DND-41 (cell line): ENCODE data around the gene DUSP15.

Experiments
- ATAC-seq: fragments of 200-7000 bp; cut with Tn5 transposase; 3 replicates; pipeline ENCODE4 v1.9.1; 2021; ENCODE audit warnings: low read depth; ENCODE audit not compliant: insufficient read depth
- DNase-seq: peaks from one replicate; pipeline ENCODE4 v3.0.0-alpha.2; 2020
- H2AFZ ChIP-seq: 2 replicates; pipeline ENCODE4 v1.6.0; 2012; ENCODE audit warnings: low read depth, low read length
- H3K27ac ChIP-seq: 2 replicates; pipeline ENCODE4 v1.5.1; 2012; ENCODE audit warnings: low read length, inconsistent platforms
- H3K27me3 ChIP-seq: fragments of 200-600 bp; sonication (generic); 2 replicates; pipeline ENCODE4 v1.6.0; 2012; ENCODE audit warnings: low read length, mild to moderate bottlenecking, inconsistent platforms; ENCODE audit not compliant: insufficient read depth, poor library complexity
- H3K36me3 ChIP-seq: 2 replicates; pipeline ENCODE4 v1.5.1; 2012; ENCODE audit warnings: low read length, inconsistent platforms; ENCODE audit not compliant: insufficient read depth
- H3K4me1 ChIP-seq: 2 replicates; pipeline ENCODE4 v1.5.1; 2012; ENCODE audit warnings: mild to moderate bottlenecking, low read length; ENCODE audit not compliant: insufficient read depth
- H3K4me2 ChIP-seq: 2 replicates; pipeline ENCODE4 v1.6.0; 2012; ENCODE audit warnings: mild to moderate bottlenecking, moderate library complexity, low read length, inconsistent platforms; ENCODE audit not compliant: insufficient read depth
- H3K4me3 ChIP-seq, 2 experiments: fragments of 200-600 bp in 1 of 2; shearing (Covaris generic) in 1 of 2; 2 replicates each; pipeline ENCODE4 v1.5.1; 2012 to 2016; ENCODE audit warnings: inconsistent platforms in 2 of 2, low read length in 2 of 2, mild to moderate bottlenecking in 2 of 2, low read depth in 1 of 2, moderate library complexity in 1 of 2
- H3K79me2 ChIP-seq: 2 replicates; pipeline ENCODE4 v1.6.0; 2012; ENCODE audit warnings: low read length, inconsistent platforms; ENCODE audit not compliant: insufficient read depth
- H3K9ac ChIP-seq: 2 replicates; pipeline ENCODE4 v1.6.0; 2012; ENCODE audit warnings: low read depth, mild to moderate bottlenecking, inconsistent platforms, low read length, moderate library complexity
- H3K9me3 ChIP-seq: 2 replicates; pipeline ENCODE4 v1.5.1; 2012; ENCODE audit warnings: low read length, moderate library complexity, mild to moderate bottlenecking, inconsistent platforms; ENCODE audit not compliant: insufficient read depth, severe bottlenecking
- H4K20me1 ChIP-seq: 2 replicates; pipeline ENCODE4 v1.6.0; 2012; ENCODE audit warnings: low read length; ENCODE audit not compliant: insufficient read depth
- CTCF ChIP-seq: IDR thresholded peaks from 2 replicates; pipeline ENCODE4 v1.5.1; 2012; ENCODE audit warnings: borderline replicate concordance, low read length, moderate library complexity, mild to moderate bottlenecking; ENCODE audit not compliant: poor library complexity, severe bottlenecking; ENCODE audit errors: extremely low read depth
- EZH2 ChIP-seq: IDR thresholded peaks from 3 replicates; pipeline ENCODE4 v1.6.1; 2012; ENCODE audit warnings: borderline replicate concordance, low read depth, mild to moderate bottlenecking, moderate library complexity, low read length, inconsistent platforms; ENCODE audit not compliant: severe bottlenecking

Gene DUSP15

DNA sequence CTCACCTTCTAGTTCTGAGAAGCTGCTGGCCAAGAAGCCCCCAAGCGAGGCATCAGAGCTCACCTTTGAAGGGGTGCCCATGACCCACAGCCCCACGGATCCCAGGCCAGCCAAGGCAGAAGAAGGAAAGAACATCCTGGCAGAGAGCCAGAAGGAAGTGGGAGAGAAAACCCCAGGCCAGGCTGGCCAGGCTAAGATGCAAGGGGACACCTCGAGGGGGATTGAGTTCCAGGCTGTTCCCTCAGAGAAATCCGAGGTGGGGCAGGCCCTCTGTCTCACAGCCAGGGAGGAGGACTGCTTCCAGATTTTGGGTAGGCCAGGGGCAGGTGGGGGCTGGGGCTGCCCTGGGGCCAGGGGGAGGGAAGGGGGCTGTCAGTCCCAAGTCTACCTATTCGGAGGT is 48.9 kb downstream of the DUSP15 start:
- Histone ChIP-seq H3K4me1 (peaks cover 9% of the 10 kb centered on the region), H3K36me3 (no peaks in the 10 kb centered on the region), H3K4me2 (no peak overlapping the region), H3K79me2 (no peaks in the 10 kb centered on the region), H3K9me3 (no peaks in the 10 kb centered on the region), H4K20me1 (no peaks in the 10 kb centered on the region), H3K27ac (no peak overlapping the region), H3K27me3 (no peaks in the 10 kb centered on the region), H2AFZ (no peak overlapping the region), H3K4me3 (no peak overlapping the region), H3K9ac (no peak overlapping the region)
- TF ChIP-seq EZH2 (no peak), CTCF (no peak)
- DNase-seq (no peak), ATAC-seq (no peak)

DNA sequence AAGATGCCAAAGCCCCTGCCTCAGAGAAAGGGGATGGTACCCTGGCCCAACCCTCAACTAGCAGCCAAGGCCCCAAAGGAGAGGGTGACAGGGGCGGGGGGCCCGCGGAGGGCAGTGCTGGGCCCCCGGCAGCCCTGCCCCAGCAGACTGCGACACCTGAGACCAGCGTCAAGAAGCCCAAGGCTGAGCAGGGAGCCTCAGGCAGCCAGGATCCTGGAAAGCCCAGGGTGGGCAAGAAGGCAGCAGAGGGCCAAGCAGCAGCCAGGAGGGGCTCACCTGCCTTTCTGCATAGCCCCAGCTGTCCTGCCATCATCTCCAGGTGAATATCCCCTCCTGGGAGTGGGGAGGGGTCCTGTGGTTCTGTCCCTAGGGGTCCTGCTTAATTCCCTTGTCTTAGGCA is 50.1 kb downstream of the DUSP15 start:
- no peak for ATAC-seq
- peaks cover 9% of the 10 kb centered on the region for H3K4me1 ChIP-seq
- TF ChIP-seq EZH2 (no peak), CTCF (no peak)
- no peaks in the 10 kb centered on the region for H3K9me3 ChIP-seq
- no peak overlapping the region for H3K27ac ChIP-seq
- no peak overlapping the region for H2AFZ ChIP-seq
- H3K79me2 ChIP-seq, result no peaks in the 10 kb centered on the region
- DNase-seq, result no peak
- no peak overlapping the region for H3K4me2 ChIP-seq
- H3K4me3 ChIP-seq, result no peak overlapping the region
- H3K9ac ChIP-seq, result no peak overlapping the region
- H4K20me1 ChIP-seq, result no peaks in the 10 kb centered on the region
- H3K27me3 ChIP-seq, result no peaks in the 10 kb centered on the region
- H3K36me3 ChIP-seq, result no peaks in the 10 kb centered on the region

DNA sequence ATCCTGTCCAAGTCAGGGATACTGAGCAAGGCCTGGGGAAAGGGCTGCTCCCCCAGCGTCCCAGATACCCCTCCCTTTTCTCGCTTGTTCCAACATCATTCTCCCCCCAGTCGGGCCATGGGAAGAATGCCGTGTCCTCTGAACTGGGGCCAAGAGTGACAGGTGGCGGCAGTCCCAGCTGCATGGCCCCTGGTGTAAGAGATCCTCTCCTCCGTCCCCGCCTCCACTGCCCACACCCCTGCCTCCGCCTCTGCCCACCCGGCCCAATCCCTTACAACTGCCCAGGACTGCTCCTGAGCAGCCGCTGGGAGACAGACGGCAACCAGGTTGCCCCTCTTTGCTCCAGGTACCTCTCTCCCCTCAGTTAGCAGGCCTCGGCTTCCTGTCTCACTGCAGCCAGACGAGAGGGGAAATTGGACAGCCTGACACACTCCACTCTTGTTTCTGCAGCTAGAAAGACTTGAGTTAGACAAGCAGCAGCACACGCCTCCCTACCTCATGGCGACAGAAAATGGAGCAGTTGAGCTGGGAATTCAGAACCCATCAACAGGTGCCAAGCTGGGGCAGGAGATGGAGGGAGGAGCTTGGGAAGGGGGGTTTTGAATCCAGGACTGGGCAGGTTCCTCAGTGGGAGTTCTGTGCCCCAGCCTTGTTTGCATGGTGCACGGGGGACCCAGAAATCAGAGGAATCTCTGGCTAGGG is 51.1 kb downstream of the DUSP15 start, which contains the start of gene MYLK2:
TSS of gene MYLK2 (plus strand) at position 274 of the 702 bp plus-strand sequence. CDS start at position 499, 225 bp downstream.
- H3K79me2 ChIP-seq, result no peaks in the 10 kb centered on the region
- ATAC-seq (no peak), DNase-seq (no peak)
- H2AFZ ChIP-seq, result no peak within 1 kb of the TSS
- no peaks in the 10 kb centered on the region for H3K9me3 ChIP-seq
- no peak within 1 kb of the TSS for H3K27ac ChIP-seq
- no peak within 1 kb of the TSS for H3K9ac ChIP-seq
- H4K20me1 ChIP-seq, result no peaks in the 10 kb centered on the region
- H3K4me1 ChIP-seq, result peaks cover 9% of the 10 kb centered on the region
- TF ChIP-seq EZH2, result no peak
- no peak for TF ChIP-seq CTCF
- H3K4me3 ChIP-seq, result no peak within 1 kb of the TSS
- no peak within 1 kb of the TSS for H3K4me2 ChIP-seq
- H3K36me3 ChIP-seq, result no peaks in the 10 kb centered on the region
- no peaks in the 10 kb centered on the region for H3K27me3 ChIP-seq
